SK-N-SH treated with all-trans-retinoic acid at 6 μM for 48 hours (cell line): ENCODE measurements around the gene TMPRSS4.

Source experiments
- BACH2 ChIP-seq: fragments of 250-450 bp; sonication (Bioruptor Pico); IDR thresholded peaks from 2 replicates; pipeline ENCODE4 v1.9.0; 2021; ENCODE audit warnings: mild to moderate bottlenecking, borderline replicate concordance
- CSDC2 ChIP-seq: fragments of 250-450 bp; sonication (Bioruptor Pico); IDR thresholded peaks from 2 replicates; pipeline ENCODE4 v1.5.0; 2020; ENCODE audit warnings: mild to moderate bottlenecking, moderate library complexity
- TCF4 ChIP-seq: fragments of 250-450 bp; sonication (Bioruptor Pico); IDR thresholded peaks from 2 replicates; pipeline ENCODE4 v1.8.0; 2021; ENCODE audit warnings: mild to moderate bottlenecking, moderate library complexity, borderline replicate concordance
- ZC3H10 ChIP-seq: fragments of 250-450 bp; sonication (Bioruptor Pico); IDR thresholded peaks from 2 replicates; pipeline ENCODE4 v1.5.1; 2021; ENCODE audit warnings: mild to moderate bottlenecking, moderate library complexity
- ZNF565 ChIP-seq: fragments of 450-650 bp; formaldehyde crosslinking; conservative IDR thresholded peaks from 2 replicates; pipeline ENCODE4 v1.5.0; 2020; ENCODE audit warnings: low read depth, mild to moderate bottlenecking, moderate library complexity
- ZNF8 ChIP-seq: fragments of 450-650 bp; formaldehyde crosslinking; IDR thresholded peaks from 2 replicates; pipeline ENCODE4 v1.5.0; 2020; ENCODE audit warnings: mild to moderate bottlenecking, moderate library complexity
- TF ChIP-seq, protein P1 (sequence below): fragments of 250-450 bp; sonication (Bioruptor Pico); IDR thresholded peaks from 2 replicates; pipeline ENCODE4 v1.5.0; 2020; ENCODE audit warnings: mild to moderate bottlenecking, moderate library complexity
- TF ChIP-seq, protein P2 (sequence below): fragments of 250-450 bp; sonication (Bioruptor Pico); IDR thresholded peaks from 2 replicates; pipeline ENCODE4 v1.8.0; 2020; ENCODE audit warnings: mild to moderate bottlenecking, moderate library complexity, borderline replicate concordance
- TF ChIP-seq, protein P3 (sequence below): fragments of 250-450 bp; sonication (Bioruptor Pico); IDR thresholded peaks from 2 replicates; pipeline ENCODE4 v1.5.1; 2020; ENCODE audit warnings: low read depth, mild to moderate bottlenecking, moderate library complexity

DNA sequence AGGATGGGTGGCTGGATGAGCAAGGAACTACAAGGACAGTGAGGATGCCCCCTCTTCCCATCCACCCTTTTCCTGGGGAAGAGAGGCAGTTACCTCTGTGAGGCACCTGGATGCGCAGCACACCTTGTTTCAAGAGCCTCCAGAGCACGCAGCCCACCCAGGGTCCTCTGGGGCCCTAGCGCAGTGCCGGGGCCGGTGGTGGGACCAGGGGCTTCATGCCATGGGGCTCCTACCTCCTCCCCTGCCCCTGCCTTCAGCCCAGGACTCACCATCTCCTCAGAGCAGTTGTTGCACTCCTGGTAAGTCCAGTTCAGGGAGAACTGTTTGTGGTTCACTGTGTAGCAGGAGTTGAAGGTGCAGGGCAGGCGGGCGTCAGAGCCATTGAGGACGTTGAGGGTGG is 91.4 kb downstream of the TMPRSS4 start:
- TF ChIP-seq, protein P1, sequence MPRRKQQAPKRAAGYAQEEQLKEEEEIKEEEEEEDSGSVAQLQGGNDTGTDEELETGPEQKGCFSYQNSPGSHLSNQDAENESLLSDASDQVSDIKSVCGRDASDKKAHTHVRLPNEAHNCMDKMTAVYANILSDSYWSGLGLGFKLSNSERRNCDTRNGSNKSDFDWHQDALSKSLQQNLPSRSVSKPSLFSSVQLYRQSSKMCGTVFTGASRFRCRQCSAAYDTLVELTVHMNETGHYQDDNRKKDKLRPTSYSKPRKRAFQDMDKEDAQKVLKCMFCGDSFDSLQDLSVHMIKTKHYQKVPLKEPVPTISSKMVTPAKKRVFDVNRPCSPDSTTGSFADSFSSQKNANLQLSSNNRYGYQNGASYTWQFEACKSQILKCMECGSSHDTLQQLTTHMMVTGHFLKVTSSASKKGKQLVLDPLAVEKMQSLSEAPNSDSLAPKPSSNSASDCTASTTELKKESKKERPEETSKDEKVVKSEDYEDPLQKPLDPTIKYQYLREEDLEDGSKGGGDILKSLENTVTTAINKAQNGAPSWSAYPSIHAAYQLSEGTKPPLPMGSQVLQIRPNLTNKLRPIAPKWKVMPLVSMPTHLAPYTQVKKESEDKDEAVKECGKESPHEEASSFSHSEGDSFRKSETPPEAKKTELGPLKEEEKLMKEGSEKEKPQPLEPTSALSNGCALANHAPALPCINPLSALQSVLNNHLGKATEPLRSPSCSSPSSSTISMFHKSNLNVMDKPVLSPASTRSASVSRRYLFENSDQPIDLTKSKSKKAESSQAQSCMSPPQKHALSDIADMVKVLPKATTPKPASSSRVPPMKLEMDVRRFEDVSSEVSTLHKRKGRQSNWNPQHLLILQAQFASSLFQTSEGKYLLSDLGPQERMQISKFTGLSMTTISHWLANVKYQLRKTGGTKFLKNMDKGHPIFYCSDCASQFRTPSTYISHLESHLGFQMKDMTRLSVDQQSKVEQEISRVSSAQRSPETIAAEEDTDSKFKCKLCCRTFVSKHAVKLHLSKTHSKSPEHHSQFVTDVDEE (CRISPR knock-in tag): no peak
- TF ChIP-seq BACH2 (no peak), CSDC2 (CRISPR knock-in tag) (no peak), ZC3H10 (CRISPR knock-in tag) (no peak), TCF4 (no peak), ZNF8 (CRISPR knock-in tag) (no peak), ZNF565 (CRISPR knock-in tag) (no peak)
- TF ChIP-seq, protein P2, sequence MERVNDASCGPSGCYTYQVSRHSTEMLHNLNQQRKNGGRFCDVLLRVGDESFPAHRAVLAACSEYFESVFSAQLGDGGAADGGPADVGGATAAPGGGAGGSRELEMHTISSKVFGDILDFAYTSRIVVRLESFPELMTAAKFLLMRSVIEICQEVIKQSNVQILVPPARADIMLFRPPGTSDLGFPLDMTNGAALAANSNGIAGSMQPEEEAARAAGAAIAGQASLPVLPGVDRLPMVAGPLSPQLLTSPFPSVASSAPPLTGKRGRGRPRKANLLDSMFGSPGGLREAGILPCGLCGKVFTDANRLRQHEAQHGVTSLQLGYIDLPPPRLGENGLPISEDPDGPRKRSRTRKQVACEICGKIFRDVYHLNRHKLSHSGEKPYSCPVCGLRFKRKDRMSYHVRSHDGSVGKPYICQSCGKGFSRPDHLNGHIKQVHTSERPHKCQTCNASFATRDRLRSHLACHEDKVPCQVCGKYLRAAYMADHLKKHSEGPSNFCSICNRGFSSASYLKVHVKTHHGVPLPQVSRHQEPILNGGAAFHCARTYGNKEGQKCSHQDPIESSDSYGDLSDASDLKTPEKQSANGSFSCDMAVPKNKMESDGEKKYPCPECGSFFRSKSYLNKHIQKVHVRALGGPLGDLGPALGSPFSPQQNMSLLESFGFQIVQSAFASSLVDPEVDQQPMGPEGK: no peak
- TF ChIP-seq, protein P3, sequence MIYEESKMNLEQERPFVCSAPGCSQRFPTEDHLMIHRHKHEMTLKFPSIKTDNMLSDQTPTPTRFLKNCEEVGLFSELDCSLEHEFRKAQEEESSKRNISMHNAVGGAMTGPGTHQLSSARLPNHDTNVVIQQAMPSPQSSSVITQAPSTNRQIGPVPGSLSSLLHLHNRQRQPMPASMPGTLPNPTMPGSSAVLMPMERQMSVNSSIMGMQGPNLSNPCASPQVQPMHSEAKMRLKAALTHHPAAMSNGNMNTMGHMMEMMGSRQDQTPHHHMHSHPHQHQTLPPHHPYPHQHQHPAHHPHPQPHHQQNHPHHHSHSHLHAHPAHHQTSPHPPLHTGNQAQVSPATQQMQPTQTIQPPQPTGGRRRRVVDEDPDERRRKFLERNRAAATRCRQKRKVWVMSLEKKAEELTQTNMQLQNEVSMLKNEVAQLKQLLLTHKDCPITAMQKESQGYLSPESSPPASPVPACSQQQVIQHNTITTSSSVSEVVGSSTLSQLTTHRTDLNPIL (CRISPR knock-in tag): no peak
